Measurements from ENCODE around the gene DVL1. TPM values are rescaled to one million over a fixed set of nuclear protein-coding genes. Genes with fewer than 3 reads are reported as not detected.

Gene DVL1
- total RNA-seq, 1 experiment from 2014 or later, result 71.0 TPM

GRCh38 chr1:1303736-1304135 lies 45.5 kb downstream of the DVL1 start:
- no peak for TF ChIP-seq CTCF (conservative IDR thresholded peaks at IDR 0.05)
- no peak overlapping the region for H3K27ac ChIP-seq (ENCODE audit: insufficient read length, low read depth, low read length)
- H3K27ac Mint-ChIP-seq, result no peak overlapping the region
- H3K9me3 ChIP-seq (ENCODE audit: control insufficient read depth, low read depth, low read length), result no peaks in the 10 kb centered on the region
- no peak for DNase-seq
- H3K14ac ChIP-seq (ENCODE audit: insufficient read depth, low read length), result no peak overlapping the region; the same call in 1 of the 2 replicates
- H4K5ac ChIP-seq (ENCODE audit: insufficient read length, low read depth, low read length), result no peak overlapping the region
- H2BK12ac ChIP-seq (ENCODE audit: insufficient read length, low read depth, low read length), result no peak overlapping the region
- no peak overlapping the region for H2AFZ ChIP-seq (ENCODE audit: low read length)
- no peak overlapping the region for H3K4me3 Mint-ChIP-seq
- no peak overlapping the region for H3K18ac ChIP-seq (ENCODE audit: insufficient read length, low read depth, low read length)
- H2BK120ac ChIP-seq (ENCODE audit: low read depth, low read length, poor library complexity, severe bottlenecking), result no peak overlapping the region
- WGBS (ENCODE audit: extremely low coverage, insufficient read length, low lambda C conversion rate), result no CpG with 5 or more reads among the region's 13 CpGs
- no peak overlapping the region for H3K56ac ChIP-seq (ENCODE audit: insufficient read length, low read depth, low read length)
- no peak overlapping the region for H2BK20ac ChIP-seq (ENCODE audit: low read depth, low read length, poor library complexity, severe bottlenecking)
- H3K4me2 ChIP-seq (ENCODE audit: insufficient read depth, insufficient read length, low read length), result no peak overlapping the region
- no peaks in the 10 kb centered on the region; a peak in 1 of 7 replicates for H3K36me3 Mint-ChIP-seq (ENCODE audit: insufficient read depth in 1 of 3, low read depth in 3 of 3)
- H3K27me3 Mint-ChIP-seq (ENCODE audit: low read depth), result peaks cover 3% of the 10 kb centered on the region; the same call in 1 of the 2 replicates
- no peak overlapping the region for H4K8ac ChIP-seq (replicated peaks; ENCODE audit: insufficient read length, low read depth, low read length)
- H3K4ac ChIP-seq (ENCODE audit: low read depth, low read length), result no peak overlapping the region
- H3K27me3 ChIP-seq (ENCODE audit: insufficient read depth, low read length), result no peaks in the 10 kb centered on the region
- no peak overlapping the region for H2AK5ac ChIP-seq (ENCODE audit: insufficient read length, low read length)
- H3K23ac ChIP-seq (ENCODE audit: insufficient read length, low read depth, low read length), result no peak overlapping the region
- H2BK15ac ChIP-seq (ENCODE audit: low read depth, low read length), result no peak overlapping the region
- H3K4me1 Mint-ChIP-seq, result peaks cover 18 to 27% of the 10 kb centered on the region in 2 experiments
- no peaks in the 10 kb centered on the region; a peak in 1 of 5 replicates for H3K9me3 Mint-ChIP-seq
- peaks cover 5% of the 10 kb centered on the region; the same call in 1 of the 2 replicates for H3K4me1 ChIP-seq (ENCODE audit: insufficient read depth, low read length)
- no peaks in the 10 kb centered on the region for H3K79me2 ChIP-seq (ENCODE audit: insufficient read depth, low read length)
- no peaks in the 10 kb centered on the region for H3K79me1 ChIP-seq (ENCODE audit: insufficient read depth, low read depth, low read length, poor library complexity, severe bottlenecking)
- H4K91ac ChIP-seq (ENCODE audit: insufficient read length, low read depth, low read length), result no peak overlapping the region
- H4K20me1 ChIP-seq (ENCODE audit: control insufficient read depth, insufficient read depth, insufficient read length), result no peaks in the 10 kb centered on the region
- H3K9ac ChIP-seq (ENCODE audit: extremely low read depth, insufficient read length, low read length), result no peak overlapping the region
- no peak overlapping the region for H2BK5ac ChIP-seq (ENCODE audit: insufficient read length, low read length)
- H3T11ph ChIP-seq (ENCODE audit: low read length), result no peak overlapping the region
- peaks cover 8% of the 10 kb centered on the region for H3K23me2 ChIP-seq (ENCODE audit: insufficient read length, low read depth, low read length, poor library complexity, severe bottlenecking)
